Measurements from ENCODE around the gene RSAD1.

DNA sequence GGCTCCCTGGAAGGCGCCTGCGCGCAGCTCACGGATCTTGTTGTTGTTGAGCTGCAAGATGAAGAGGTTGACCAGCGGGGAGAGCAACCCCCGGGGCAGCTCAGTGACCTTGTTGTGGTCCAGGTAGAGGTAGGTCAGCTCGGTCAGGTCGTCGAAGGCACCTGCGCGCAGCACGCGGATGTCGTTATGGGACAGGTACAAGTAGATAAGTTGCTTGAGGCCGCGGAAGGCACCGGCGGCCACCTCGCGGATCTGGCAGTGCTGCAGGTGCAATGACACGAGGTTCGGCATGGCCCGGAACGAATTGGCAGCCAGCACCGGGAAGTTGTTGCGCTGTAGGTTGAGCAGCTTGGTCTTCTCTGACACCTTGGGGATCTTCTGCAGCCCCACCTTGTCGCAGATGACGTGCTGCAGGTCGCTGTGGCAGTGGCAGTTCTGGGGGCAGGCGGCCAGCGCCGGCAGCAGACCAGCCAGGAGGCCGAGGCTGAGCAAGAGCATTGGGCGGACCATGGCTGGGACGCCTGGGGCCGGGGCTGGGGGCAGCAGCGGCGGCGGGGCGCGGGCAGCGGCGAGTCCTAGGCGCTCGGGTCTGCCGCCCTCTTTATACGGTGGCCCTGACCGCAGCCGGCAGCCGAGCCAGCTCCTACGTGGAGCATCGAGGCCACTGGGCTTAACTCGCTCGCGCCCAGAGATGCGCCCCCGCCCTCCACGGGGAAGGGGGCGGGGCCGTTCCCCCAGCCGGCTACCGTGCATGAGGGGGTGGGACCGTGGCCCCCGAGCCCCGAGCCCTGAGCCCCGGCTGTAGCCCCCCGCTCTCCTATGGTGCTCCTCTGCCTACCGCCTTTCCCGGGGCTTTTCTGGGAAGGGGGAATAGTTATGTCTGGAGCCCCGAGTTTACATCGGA is 10.1 kb upstream of the RSAD1 start, which contains the start of gene CHAD:
- TF ChIP-seq, protein P1, sequence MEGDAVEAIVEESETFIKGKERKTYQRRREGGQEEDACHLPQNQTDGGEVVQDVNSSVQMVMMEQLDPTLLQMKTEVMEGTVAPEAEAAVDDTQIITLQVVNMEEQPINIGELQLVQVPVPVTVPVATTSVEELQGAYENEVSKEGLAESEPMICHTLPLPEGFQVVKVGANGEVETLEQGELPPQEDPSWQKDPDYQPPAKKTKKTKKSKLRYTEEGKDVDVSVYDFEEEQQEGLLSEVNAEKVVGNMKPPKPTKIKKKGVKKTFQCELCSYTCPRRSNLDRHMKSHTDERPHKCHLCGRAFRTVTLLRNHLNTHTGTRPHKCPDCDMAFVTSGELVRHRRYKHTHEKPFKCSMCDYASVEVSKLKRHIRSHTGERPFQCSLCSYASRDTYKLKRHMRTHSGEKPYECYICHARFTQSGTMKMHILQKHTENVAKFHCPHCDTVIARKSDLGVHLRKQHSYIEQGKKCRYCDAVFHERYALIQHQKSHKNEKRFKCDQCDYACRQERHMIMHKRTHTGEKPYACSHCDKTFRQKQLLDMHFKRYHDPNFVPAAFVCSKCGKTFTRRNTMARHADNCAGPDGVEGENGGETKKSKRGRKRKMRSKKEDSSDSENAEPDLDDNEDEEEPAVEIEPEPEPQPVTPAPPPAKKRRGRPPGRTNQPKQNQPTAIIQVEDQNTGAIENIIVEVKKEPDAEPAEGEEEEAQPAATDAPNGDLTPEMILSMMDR (IDR thresholded peaks at IDR 0.05): no peak
- TF ChIP-seq POLR2A (IDR thresholded peaks at IDR 0.05): no peak

Measured in heart left ventricle (tissue), 13 donors.